COR-L47 (cell line): ENCODE data around the gene NANS.
"Not testable (repeated sequence)": the region's sequence is repeated elsewhere in the genome, so short reads cannot be mapped to it uniquely, and the experiment has no call there.

Source experiments
- DNase-seq: peaks from one replicate; lab custom pipeline; 2025; lab: John Stamatoyannopoulos, UW

The NANS gene

DNA sequence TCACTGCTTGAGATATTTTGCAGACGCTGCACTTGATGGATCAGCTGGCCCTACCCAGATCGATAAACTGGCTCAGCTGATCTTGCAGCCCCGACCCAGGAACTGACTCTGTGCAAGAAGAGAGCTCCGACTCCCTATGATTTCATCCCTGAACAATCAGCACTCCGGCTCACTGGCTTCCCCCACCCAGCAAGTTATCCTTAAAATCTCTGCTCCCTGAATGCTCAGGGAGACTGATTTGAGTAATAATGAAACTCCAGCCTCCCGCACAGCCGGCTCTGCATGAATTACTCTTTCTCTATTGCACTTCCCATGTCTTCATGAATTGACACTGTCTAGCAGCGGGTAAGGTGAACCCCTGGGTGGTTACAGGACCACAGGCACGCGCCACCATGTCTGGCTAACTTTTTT lies 16.9 kb upstream of the NANS start:
- DNase-seq, result no peak

DNA sequence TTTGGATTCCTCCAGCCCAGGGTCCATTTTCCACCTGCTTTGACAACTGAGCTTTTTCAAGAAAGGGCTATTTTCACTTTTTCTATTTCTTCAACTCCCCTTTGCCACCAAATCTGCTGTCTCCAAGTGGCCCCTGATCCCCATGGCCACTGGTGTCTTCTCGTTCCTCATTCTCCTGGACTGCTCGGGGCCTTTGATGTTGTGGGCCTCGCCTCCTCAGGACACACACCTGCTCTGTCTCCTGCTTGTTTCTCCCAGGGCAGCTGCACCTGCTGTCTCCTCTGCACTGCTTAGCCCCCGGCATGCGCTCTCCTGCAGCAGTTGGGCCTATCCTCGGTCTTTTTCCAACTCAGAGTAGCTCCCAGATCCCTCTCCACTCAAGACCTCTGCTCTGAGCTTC lies 16.3 kb upstream of the NANS start:
- DNase-seq, result no peak

DNA sequence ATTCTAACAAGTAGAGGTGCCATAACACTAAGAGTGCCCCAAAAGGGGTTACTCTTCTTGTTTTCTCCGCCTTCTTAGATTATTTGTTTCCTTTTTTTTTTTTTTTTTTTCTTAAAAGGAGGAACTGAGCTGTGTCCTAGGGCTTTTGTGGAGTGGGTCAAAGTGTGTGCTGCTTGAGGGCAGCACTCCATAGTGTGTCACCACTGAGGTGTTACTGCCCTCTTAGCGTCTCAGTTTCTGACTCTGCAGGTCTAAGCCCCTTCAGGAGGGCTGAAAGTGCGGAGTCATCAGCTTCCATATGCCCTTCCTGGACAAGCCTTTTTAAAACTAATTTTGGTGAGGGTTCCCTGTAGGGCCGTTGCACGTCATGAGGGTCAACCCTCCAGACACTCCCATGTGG lies 12.6 kb upstream of the NANS start:
- no peak for DNase-seq

DNA sequence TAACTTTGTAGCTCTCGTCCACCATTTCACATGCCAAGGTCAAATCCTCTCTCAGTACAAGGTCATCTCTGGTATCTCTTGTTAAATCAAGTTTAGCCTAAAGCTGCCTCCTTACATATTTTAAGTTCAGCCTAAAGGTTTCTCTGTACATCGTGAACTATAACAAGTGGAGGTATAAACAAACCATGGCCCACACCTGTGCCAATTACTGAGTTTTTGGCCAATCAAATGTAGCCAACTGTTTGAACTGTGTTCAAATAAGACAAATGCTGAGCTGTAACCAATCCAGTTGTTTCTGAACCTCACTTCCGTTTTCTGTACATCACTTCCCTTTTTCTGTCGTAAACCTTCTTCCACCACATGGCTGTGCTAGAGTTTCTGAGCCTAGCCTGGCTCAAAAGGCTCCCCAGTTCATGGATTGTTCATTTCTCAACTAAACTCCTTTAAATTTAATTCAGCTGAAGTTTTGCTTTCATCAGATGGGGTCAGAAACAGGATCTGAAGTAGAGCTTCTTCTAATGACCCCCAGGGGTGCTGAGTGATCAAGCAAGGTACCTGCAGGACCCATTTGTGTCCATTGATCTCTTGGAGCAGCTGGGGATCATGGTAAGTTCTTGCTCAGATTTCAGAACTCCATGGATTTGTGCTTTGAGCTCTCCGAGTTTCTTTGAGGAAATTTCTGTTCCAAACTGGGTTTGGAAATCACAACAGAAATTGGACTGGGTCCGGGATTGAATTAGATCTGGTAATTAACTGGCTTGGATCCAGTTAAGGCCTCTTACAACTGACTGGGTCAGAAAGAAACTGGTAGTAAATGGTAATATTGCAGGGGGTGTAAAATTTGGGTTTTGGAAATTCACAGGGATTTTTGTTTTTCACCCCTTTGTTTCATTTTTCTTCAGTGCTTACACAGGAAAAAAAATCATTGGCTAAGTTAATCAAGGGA lies 11.0 kb upstream of the NANS start:
- DNase-seq, result no peak

DNA sequence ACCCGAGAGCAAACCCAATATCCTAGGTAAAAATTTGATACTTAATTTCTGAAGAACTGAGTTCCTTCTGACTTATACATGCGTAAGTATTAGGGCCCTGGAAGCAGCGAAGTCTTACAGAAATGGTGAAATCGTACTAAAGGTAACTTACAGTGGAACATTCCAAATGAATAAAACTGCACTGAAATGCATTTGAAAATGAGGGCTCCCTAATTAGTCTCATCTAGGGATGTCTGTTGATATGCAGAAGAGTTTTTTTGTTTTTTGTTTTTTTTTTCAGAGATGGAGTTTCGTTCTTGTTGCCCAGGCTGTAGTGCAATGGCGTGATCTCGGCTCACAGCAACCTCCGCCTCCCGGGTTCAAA lies 10.4 kb upstream of the NANS start:
- DNase-seq, result no peak

DNA sequence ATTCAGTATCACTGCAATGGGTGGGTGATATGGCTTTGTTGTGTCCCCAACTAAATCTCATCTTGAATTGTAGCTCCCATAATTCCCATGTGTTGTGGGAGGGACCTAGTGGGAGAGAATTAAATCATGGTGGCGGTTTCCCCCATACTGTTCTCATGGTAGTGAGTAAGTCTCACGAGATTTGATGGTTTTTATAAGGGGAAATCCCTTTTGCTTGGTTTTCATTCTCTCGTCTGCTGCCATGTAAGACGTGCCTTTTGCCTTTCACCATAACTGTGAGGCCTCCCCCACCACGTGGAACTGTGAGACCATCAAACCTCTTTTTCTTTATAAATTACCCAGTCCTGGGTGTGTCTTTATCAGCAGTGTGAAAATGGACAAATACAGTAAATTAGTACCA lies 9.5 kb upstream of the NANS start:
- DNase-seq, result no peak

DNA sequence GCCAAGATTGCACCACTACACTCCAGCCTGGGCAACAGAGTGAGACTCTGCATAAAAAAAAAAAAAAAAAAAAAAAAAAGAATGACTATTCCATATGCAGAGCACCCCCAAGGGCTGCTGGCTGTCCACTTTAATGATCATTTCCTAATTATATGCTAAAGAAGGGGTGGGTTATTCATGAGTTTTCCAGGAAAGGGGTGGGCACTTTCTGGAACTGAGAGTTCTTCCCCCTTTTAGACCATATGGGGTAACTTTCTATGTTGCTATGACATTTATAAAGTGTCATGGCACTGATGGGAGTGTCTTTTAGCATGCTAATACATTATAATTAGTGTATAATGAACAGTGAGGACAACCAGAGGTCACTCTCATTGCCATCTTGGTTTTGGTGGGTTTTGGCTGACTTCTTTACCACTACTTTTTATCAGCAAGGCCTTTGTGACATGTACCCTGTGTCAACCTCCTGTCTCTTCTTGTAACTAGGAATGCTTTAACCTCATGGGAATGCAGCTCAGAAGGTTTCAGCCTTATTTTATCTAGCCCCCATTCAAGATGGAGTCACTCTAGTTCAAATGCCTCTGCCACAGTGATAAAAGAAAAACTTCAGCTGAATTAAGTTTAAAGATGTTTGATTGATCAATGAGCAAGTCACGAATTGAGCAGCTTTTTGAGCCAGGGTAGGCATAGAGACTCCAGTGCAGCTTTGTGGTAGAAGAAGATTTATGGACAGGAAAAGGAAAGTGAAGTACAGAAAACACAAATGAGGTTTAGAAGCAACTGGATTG lies 7.1 kb upstream of the NANS start:
- DNase-seq, result no peak

DNA sequence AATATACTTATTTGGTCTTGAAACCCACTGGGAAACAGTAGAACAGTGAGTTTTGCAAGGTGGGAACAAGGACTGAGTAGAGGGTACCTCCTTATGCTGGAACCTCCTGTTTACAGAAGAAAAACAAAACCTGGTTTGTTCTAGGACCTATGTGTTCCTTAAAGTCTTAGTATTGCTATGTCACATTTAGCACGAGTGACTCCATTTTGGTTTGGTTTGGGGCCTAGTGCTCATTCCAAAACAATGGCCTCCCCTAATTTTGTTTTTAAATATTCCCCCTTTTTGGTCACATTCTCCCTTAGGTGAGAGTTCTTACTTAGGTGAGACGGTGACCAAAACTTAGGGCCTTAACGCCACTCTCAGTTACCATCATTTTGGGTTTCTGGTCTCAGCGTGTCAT lies 6.2 kb upstream of the NANS start:
- DNase-seq, result no peak

DNA sequence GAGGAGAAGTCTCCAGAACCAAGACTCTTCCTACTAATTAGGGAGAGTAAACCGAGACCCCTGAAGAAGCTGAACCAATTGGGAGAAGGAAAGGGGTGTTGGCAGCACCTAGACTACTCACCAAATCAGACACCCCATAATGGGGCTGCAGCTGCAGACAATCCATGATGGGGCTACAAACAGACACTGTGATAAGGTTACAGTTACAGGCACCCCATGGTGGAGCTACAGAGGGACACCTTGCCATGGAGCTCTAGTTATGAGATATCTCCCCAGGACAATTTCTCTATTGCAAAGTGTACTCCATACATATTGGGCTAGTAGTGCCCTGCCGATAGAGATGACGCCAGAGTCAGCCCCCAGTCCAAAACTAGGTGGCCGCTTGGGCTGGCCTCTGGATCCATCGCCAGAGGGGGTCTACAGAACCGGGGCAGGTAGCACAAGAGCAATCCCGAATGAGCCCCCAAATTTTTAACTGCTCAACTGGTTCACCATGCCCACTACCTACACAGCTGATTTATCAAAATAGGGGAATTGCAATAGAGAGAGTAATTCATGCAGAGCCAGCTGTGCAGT lies 2.1 kb upstream of the NANS start:
- DNase-seq, result no peak

DNA sequence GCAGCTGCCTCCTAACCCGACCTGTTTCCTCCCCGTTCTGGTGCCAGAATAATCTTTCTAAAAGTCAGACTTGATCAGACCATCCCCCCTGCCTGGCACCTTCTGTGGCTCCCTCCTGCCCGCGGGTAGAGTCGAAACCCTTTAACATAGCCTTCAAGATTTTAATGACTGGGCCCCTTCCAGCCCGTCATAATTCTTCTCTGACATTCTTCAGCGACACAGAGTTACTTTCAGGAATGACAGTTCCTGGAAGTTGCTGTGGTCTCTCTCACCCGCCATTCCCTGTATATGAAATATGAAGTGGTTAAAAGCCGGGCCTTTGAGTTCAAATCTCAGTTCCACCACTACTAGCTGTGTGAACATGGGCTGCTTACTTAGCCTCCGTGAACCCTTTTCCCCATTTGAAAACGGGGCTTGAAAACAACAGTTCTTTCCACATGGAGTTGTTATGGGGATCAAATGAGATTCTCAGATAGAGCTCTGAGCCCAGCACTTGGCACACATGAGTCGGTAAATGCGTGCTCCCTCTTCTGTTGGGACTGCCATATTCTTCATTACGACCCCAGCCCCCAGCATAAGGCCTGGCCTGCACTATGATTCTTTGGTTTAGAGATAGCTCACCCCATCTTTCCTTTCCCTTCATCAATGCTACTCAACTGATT lies 737 bp downstream of the NANS start:
- DNase-seq, result no peak

DNA sequence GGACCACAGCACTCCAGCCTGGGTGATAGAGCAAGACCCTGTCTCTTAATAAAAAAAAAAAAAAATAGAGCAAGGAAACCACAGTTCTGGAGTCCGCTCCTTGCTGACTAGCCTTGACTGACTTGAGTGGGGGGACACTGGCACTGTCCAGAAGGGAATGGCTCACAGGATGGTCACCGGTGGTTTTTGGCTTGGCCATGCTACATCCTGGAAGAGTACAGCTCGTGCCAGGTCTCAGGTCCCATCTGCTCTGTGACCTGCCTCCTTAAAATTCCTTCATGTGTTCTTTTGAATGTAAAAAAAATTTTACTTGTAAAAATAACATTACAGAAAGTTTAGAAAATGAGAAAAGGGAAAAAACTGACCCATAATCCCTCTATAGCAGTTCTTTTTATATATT lies 5.6 kb downstream of the NANS start:
- DNase-seq, result no peak

DNA sequence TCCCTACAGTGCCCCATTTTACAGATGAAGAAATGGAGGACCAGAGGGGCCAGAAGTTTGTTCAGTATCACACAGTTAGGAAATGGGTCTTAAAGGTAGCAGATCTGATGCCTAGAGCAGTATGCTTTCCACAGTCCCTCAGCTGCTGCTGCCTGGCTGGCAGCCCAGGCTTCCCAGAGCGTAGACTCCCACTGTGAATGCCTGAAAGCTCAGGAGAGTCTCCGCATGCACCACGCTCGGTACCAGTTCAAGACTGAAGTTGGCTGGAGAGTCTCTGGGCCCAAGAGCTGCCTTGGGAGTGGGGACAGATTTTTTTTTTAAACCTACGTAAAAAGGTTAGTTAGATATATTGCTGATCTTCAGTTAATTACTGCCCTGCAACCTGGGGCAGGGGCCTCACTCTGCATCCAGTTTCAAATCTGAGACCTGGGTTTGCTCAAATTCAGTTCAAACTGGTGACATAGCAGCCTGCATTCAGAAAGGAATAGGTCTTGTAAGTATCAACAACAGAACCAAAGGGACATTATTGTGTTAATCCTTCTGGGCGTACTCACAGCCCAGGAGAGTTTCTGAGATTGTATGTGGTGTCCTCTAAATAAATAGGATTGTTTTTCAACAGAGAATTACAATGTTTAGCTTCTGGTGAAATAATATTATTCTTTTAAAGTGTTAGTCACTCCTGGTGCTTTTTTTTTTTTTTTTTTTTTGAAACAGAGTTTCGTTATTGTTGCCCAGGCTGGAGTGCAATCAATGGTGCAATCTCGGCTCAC lies 8.3 kb downstream of the NANS start:
- no peak for DNase-seq

DNA sequence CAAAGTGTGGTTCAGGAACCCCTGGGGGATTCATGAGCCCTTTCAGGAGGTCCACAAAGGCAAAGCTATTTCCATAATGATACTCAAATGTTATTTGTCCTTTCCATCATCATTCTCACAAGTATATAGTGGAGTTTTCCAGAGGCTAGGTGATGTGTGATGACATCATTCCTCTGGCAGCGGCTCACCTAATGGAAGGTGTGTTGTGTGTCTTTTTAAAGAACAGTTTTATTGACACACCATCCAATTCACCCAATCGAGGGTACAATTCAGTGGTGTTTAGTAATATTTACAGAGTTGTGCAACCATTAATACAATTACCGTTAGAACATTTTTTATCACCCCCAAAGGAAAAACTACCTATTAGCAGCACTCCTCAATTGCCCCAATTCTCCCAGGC lies 9.7 kb downstream of the NANS start:
- no peak for DNase-seq

DNA sequence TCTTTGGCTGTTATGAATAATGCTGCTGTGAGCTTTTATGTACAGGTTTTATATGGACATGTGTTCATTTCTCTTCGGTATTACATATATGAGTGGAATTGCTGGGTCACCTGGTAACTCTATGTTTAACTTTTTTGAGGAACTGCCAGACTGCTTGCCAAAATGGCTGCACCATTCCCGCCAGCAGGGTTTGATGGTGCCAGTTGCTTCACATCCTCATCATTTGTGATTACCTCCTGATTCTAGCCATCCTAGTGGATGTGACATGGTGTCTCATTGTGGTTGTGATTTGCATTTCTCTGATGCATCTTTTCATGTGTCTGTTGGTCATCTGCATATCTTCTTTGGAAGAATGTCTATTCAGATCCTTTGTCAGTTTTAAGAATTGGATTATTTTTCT lies 10.7 kb downstream of the NANS start:
- DNase-seq, result no peak

DNA sequence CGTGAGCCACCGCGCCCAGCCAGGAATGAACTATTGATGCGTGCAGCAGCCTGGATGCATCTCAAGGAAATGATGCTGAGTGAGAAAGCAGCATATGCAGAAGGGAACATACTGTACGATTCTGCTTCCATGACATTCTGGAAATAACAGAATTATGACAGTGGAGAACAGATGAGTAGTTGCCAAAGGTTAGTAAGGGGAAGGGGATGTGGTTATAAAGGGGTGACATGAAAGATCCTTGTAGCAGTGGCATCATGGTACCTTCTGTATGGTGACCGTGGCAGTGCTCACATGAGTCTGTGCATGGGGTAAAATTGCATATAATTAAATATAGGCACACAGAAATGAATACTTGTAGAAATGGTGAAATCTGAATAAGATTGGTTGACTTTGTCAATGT lies 13.0 kb downstream of the NANS start:
- DNase-seq, result no peak

DNA sequence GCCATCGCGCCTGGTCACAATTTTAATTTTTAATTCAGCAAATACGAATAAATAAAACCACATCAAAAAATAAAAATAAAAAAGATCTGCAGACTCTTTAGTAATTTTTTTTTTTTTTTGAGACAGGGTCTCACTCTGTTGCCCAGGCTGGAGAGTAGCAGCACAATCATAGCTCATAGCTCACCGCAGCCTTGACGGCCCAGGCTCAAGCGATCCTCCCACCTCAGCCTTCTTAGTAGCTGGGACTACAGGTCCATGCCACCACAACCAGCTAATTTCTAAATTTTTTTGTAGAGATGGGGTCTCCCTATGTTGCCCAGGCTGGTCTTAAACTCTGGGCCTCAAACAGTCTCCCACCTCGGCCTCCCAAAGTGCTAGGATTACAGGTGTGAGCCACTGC lies 14.2 kb downstream of the NANS start:
- no peak for DNase-seq

DNA sequence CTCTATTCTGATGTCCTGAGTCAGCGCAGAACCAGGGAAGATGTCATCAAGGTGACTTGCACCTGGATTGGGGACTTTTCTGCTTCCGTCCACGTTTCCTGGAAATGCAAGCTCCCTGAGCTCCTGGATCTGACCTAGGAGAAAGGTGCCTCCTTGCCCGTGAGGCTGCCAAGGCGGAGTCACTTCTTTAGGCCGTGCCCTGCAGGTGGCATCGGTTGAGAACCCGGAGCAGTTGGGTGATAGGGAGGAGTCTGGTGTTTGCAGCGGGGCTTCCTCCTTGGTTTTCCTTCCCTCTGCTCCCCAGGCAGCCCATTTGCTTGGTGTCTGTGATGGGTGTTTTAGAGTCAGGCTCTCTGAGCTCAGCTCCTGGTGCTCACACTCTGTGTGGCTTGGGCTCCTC lies 15.2 kb downstream of the NANS start:
- no peak for DNase-seq

DNA sequence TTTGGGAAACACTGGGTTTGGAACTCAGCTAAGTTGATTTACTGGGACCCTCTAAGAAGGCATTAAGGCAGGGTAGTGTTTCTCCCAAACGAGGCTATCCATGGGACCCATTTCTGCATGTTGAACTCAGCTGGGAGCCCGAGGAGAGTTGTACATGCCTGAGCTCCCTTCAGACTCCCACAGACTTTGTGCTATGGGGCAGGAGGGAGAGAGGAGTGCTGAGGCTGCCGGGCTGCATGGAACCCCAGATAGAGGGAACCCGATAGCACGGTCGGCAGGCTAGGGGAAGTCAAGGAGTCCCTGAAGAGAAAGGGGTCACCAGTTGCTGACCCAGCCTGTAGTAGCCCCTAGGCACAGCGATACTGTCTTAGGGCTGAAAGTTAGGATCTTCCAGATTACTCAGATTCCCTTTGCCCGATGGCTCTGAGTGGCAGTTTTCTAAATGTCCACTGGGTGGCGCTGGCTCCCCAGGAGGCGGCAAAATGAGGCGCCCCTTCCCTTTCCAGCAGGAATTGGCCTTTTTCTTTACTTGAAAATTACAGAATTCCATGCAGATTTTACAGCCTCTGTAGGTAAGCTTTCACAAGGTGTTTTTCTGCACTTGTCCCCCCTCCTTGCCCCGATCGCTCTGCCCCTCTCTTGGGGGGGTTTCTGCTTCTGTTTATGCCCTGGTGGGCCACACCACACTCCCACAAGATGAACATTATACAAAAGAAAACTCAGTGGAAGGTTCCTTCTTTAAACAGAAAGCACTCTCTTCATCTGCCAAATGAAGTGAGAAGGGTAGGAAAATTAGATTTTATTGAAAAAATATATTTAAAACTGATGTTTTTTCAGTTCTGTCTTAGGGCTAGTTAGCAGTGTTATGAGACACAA lies 17.8 kb downstream of the NANS start:
- peak; percentile 17 for DNase-seq

DNA sequence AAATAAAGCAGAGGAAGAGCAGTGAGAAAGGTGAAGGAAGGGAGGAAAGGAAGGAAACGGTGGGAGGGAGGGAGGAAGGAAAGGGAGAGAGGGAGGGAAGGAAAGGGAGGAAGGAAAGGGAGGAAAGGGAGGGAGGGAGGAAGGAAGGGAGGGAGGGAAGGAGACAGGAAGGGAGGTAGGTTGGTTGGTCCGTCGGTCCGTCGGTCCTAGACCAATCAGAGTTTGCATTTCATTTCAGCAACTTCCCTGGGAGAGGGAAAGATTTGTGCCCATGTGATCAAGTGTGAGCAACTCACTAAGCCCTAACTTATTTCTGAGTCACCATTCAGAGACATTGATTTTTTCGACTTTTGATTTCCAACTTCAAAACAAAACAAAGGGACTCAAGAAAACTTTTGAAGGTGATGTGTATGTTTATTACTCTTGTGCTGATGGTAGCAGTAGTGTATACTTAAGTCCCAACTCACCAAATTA lies 18.8 kb downstream of the NANS start:
- DNase-seq, result no peak

DNA sequence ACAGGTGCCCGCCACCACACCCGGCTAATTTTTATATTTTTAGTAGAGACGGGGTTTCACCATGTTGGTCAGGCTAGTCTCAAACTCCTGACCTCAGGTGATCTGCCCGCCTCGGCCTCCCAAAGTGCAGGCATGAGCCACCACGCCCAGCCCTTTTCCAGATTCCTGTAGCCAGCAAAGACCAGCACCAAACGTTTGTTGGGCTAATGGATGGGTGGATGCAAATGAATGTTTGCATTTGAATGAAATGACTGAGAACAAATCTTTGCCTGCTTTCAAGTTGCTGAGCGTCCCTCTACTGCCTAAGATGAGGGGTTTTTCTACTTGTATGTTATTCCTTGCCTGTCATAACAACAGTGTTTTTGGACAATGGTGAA lies 20.0 kb downstream of the NANS start:
- not testable (repeated sequence) for DNase-seq

DNA sequence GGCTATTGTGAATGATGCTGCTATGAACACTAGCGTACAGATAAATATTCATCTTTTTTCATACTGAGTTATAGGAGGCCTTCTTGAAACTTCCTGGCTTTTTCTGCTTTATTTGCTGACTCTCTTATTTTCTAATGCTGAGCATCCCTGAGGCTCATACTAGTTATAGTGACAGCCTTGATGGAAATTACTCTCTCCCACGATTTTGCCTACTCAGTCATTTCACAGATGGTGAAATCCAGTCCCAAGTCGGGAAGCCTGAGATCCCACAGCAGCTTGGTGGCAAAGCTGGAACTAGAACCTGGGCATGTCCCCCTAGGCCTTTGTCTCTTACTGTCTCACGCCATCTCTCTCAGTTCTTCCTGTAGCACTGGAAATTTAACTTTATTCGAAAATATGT lies 22.4 kb downstream of the NANS start:
- no peak for DNase-seq
